Measurements from ENCODE around the gene TMCC2. TPM values are rescaled to one million over a fixed set of nuclear protein-coding genes. Genes with fewer than 3 reads are reported as not detected.
A peak's percentile ranks its signal among the peaks of the same experiment; 100 is the strongest.

The TMCC2 gene
- total and polyA plus RNA-seq, 7 donors: 0.66 to 21.4 (median 6.5) TPM

- peak overlapping the region; percentile 26 for H3K4me3 ChIP-seq
- 32 to 35% (median 34%) methylated on average over 6 of the region's 6 CpGs for WGBS, 3 donors
- ATAC-seq (peak; percentile 74 to 89 (median 81)), DNase-seq (peak in 1 of 2 donors; percentile 77)
- H3K9me3 ChIP-seq: no peaks in the 10 kb centered on the region
- peak overlapping the region; percentile 79 for H3K27ac ChIP-seq
- peaks cover 0 to 15% of the 10 kb centered on the region in 2 donors for H3K36me3 ChIP-seq (ENCODE audit: insufficient read depth in 1 of 2, low read depth in 1 of 2)
- no peaks in the 10 kb centered on the region for H3K27me3 ChIP-seq (ENCODE audit: insufficient read depth in 3 of 3, low read length in 2 of 3)
- TF ChIP-seq CTCF (IDR thresholded peaks at IDR 0.05): no peak
- intact Hi-C loops (cut with DNase I): no loop called here
- H3K4me1 ChIP-seq: peaks cover 91% of the 10 kb centered on the region
These were observed 12.4 kb downstream of the TMCC2 start for GRCh38 chr1:205240118-205240517.

GRCh38 chr1:205240569-205240968 is 12.8 kb downstream of the TMCC2 start:
- Histone ChIP-seq H3K36me3 (ENCODE audit: insufficient read depth in 1 of 2, low read depth in 1 of 2) (peaks cover 0 to 15% of the 10 kb centered on the region in 2 donors), H3K27ac (peak overlapping the region; percentile 79), H3K4me1 (peaks cover 91% of the 10 kb centered on the region), H3K27me3 (ENCODE audit: insufficient read depth in 3 of 3, low read length in 2 of 3) (no peaks in the 10 kb centered on the region), H3K4me3 (peak overlapping the region; percentile 26), H3K9me3 (no peaks in the 10 kb centered on the region)
- ATAC-seq (no peak), DNase-seq (no peak)
- intact Hi-C loops (cut with DNase I): no loop called here
- WGBS, 3 donors: 70 to 84% (median 73%) methylated on average over 3 of the region's 3 CpGs
- no peak for TF ChIP-seq CTCF (IDR thresholded peaks at IDR 0.05)

GRCh38 chr1:205241366-205242030 is 13.8 kb downstream of the TMCC2 start:
- Histone ChIP-seq H3K9me3 (no peaks in the 10 kb centered on the region), H3K4me1 (peaks cover 90% of the 10 kb centered on the region)
- DNase-seq: no peak

GRCh38 chr1:205243350-205244191 is 15.8 kb downstream of the TMCC2 start:
- Histone ChIP-seq H3K4me1 (peaks cover 89% of the 10 kb centered on the region), H3K27me3 (ENCODE audit: insufficient read depth in 3 of 3, low read length in 2 of 3) (no peaks in the 10 kb centered on the region), H3K9me3 (no peaks in the 10 kb centered on the region), H3K36me3 (ENCODE audit: insufficient read depth in 1 of 2, low read depth in 1 of 2) (peaks cover 0 to 15% of the 10 kb centered on the region in 2 donors), H3K27ac (peak overlapping the region; percentile 52), H3K4me3 (no peak overlapping the region)
- no peak for DNase-seq
- 84 to 93% (median 85%) methylated on average over 8 of the region's 8 CpGs for WGBS, 3 donors
- ATAC-seq: no peak
- intact Hi-C loops (cut with DNase I): no loop called here
- TF ChIP-seq CTCF (IDR thresholded peaks at IDR 0.05): no peak

More at GRCh38 chr1:205241366-205242030, 13.8 kb downstream of the TMCC2 start:
- intact Hi-C loops (cut with DNase I): no loop called here
- H3K4me3 ChIP-seq: peak overlapping the region; percentile 46
- ATAC-seq: peak in 3 of 4 donors; percentile 30 to 64 (median 51)
- no peaks in the 10 kb centered on the region for H3K27me3 ChIP-seq (ENCODE audit: insufficient read depth in 3 of 3, low read length in 2 of 3)
- 49 to 77% (median 52%) methylated on average over 33 to 36 of the region's 36 CpGs for WGBS, 3 donors
- H3K36me3 ChIP-seq (ENCODE audit: insufficient read depth in 1 of 2, low read depth in 1 of 2): peaks cover 0 to 15% of the 10 kb centered on the region in 2 donors
- TF ChIP-seq CTCF (IDR thresholded peaks at IDR 0.05): no peak
- peak overlapping the region; percentile 79 for H3K27ac ChIP-seq
